COR-L47 (cell line): ENCODE measurements around the gene TECTA.
"Not testable (repeated sequence)": the region's sequence is repeated elsewhere in the genome, so short reads cannot be mapped to it uniquely, and the experiment has no call there.

Experiments used
- DNase-seq: peaks from one replicate; lab custom pipeline; 2025; lab: John Stamatoyannopoulos, UW

Gene TECTA

GRCh38 chr11:121129362-121130340 lies 28.6 kb downstream of the TECTA start:
- no peak for DNase-seq

- no peak for DNase-seq
Measured at GRCh38 chr11:121131656-121132055, 30.6 kb downstream of the TECTA start.

- DNase-seq = no peak
Measured at GRCh38 chr11:121132211-121132976, 31.4 kb downstream of the TECTA start.

GRCh38 chr11:121134741-121135312 lies 33.8 kb downstream of the TECTA start:
- DNase-seq = no peak

- DNase-seq = no peak
Measured at GRCh38 chr11:121137005-121137404, 36.0 kb downstream of the TECTA start.

GRCh38 chr11:121138259-121138658 lies 37.2 kb downstream of the TECTA start:
- DNase-seq = no peak

- DNase-seq = no peak
Measured at GRCh38 chr11:121140369-121140768, 39.3 kb downstream of the TECTA start.

GRCh38 chr11:121141066-121141465 lies 40.0 kb downstream of the TECTA start:
- no peak for DNase-seq

GRCh38 chr11:121143921-121144320 lies 42.9 kb downstream of the TECTA start:
- DNase-seq = no peak

GRCh38 chr11:121144723-121145122 lies 43.7 kb downstream of the TECTA start:
- DNase-seq = no peak

GRCh38 chr11:121145826-121146225 lies 44.8 kb downstream of the TECTA start:
- DNase-seq = no peak

GRCh38 chr11:121149116-121149515 lies 48.1 kb downstream of the TECTA start:
- DNase-seq = no peak

GRCh38 chr11:121151207-121151688 lies 50.2 kb downstream of the TECTA start:
- no peak for DNase-seq

GRCh38 chr11:121152764-121153163 lies 51.7 kb downstream of the TECTA start:
- DNase-seq = peak; percentile 80

- DNase-seq = no peak
Measured at GRCh38 chr11:121153472-121153871, 52.4 kb downstream of the TECTA start.

- DNase-seq = peak; percentile 20
Measured at GRCh38 chr11:121154486-121155314, 53.7 kb downstream of the TECTA start.

- no peak for DNase-seq
Measured at GRCh38 chr11:121157756-121158155, 56.7 kb downstream of the TECTA start.

- peak; percentile 31 for DNase-seq
Measured at GRCh38 chr11:121159741-121160140, 58.7 kb downstream of the TECTA start.

- DNase-seq = no peak
Measured at GRCh38 chr11:121161349-121161917, 60.4 kb downstream of the TECTA start.

GRCh38 chr11:121163658-121164308 lies 62.7 kb downstream of the TECTA start:
- DNase-seq = no peak

- not testable (repeated sequence) for DNase-seq
Measured at GRCh38 chr11:121177629-121178028, 76.6 kb downstream of the TECTA start.
